HepG2 (cell line): ENCODE results near the gene RNASE13. TPM values are rescaled to one million over a fixed set of nuclear protein-coding genes. Genes with fewer than 3 reads are reported as not detected.

Experiments
- HDAC6 ChIP-seq: fragments of 200-600 bp; sonication (generic); IDR thresholded peaks from 2 replicates; pipeline ENCODE4 v1.7.0; 2017; ENCODE audit warnings: mild to moderate bottlenecking, antibody characterized with exemption, low read length, low read depth
- KLF16 ChIP-seq, 2 experiments: sonication (generic) in 1 of 2; formaldehyde crosslinking in 1 of 2; IDR thresholded peaks; 2 replicates each; pipeline versions ENCODE4 v1.6.1 to v1.8.0; 2016 to 2023; ENCODE audit warnings: missing genetic modification reagents in 2 of 2, missing compliant biosample characterization in 1 of 2
- KMT2A ChIP-seq: sonication (generic); formaldehyde crosslinking; IDR thresholded peaks from 2 replicates; pipeline ENCODE4 v1.4.0; 2020; ENCODE audit warnings: missing genetic modification reagents
- MAF1 ChIP-seq: sonication (generic); formaldehyde crosslinking; IDR thresholded peaks from 2 replicates; pipeline ENCODE4 v1.5.0; 2020; ENCODE audit warnings: missing genetic modification reagents, borderline replicate concordance
- MAZ ChIP-seq, 2 experiments: sonication (generic) in 1 of 2; formaldehyde crosslinking in 1 of 2; IDR thresholded peaks; 2 replicates each; pipeline versions ENCODE4 v1.5.0 to v1.6.1; 2012 to 2020; ENCODE audit warnings: low read depth in 2 of 2, mild to moderate bottlenecking in 2 of 2, borderline replicate concordance in 1 of 2, improper control_type of control experiment in 1 of 2, low read length in 1 of 2, missing genetic modification reagents in 1 of 2, moderate library complexity in 1 of 2
- MXD1 ChIP-seq: sonication (generic); formaldehyde crosslinking; IDR thresholded peaks from 2 replicates; pipeline ENCODE4 v1.4.0; 2020; ENCODE audit warnings: mild to moderate bottlenecking, missing genetic modification reagents
- RBAK ChIP-seq: sonication (generic); formaldehyde crosslinking; IDR thresholded peaks from 2 replicates; pipeline ENCODE4 v1.5.1; 2020; ENCODE audit warnings: mild to moderate bottlenecking, missing genetic modification reagents
- RFXANK ChIP-seq: IDR thresholded peaks from 2 replicates; pipeline ENCODE4 v1.6.1; 2016
- TCF12 ChIP-seq, 2 experiments: fragments of 450-650 bp in 1 of 2; sonication (generic) in 1 of 2; formaldehyde crosslinking in 1 of 2; IDR thresholded peaks; 2 replicates each; pipeline versions ENCODE4 v1.6.1 to v1.8.0; 2017 to 2022; ENCODE audit warnings: antibody characterized with exemption in 1 of 2, mild to moderate bottlenecking in 1 of 2, missing genetic modification reagents in 1 of 2, moderate library complexity in 1 of 2
- U2AF1 ChIP-seq: fragments of 200-400 bp; formaldehyde crosslinking; optimal IDR thresholded peaks from 2 replicates; pipeline ENCODE3; 2017; ENCODE audit warnings: mild to moderate bottlenecking, low read depth, low read length
- ZGPAT ChIP-seq: IDR thresholded peaks from 2 replicates; pipeline ENCODE4 v1.6.1; 2016; ENCODE audit warnings: mild to moderate bottlenecking
- ZKSCAN5 ChIP-seq: sonication (generic); formaldehyde crosslinking; IDR thresholded peaks from 2 replicates; pipeline ENCODE4 v1.5.1; 2020; ENCODE audit warnings: mild to moderate bottlenecking, missing genetic modification reagents
- ZNF225 ChIP-seq: sonication (generic); formaldehyde crosslinking; IDR thresholded peaks from 2 replicates; pipeline ENCODE4 v1.4.0; 2020; ENCODE audit warnings: mild to moderate bottlenecking, missing genetic modification reagents
- ZNF235 ChIP-seq: sonication (generic); formaldehyde crosslinking; IDR thresholded peaks from 2 replicates; pipeline ENCODE4 v1.8.1; 2023; ENCODE audit warnings: mild to moderate bottlenecking, missing genetic modification reagents, borderline replicate concordance
- ZNF292 ChIP-seq: sonication (generic); formaldehyde crosslinking; IDR thresholded peaks from 2 replicates; pipeline ENCODE4 v1.8.1; 2022; ENCODE audit warnings: mild to moderate bottlenecking, low read depth, missing genetic modification reagents, borderline replicate concordance
- ZNF382 ChIP-seq: sonication (generic); formaldehyde crosslinking; IDR thresholded peaks from 2 replicates; pipeline ENCODE4 v1.5.0; 2020; ENCODE audit warnings: missing genetic modification reagents, mild to moderate bottlenecking, borderline replicate concordance
- ZNF451 ChIP-seq: sonication (generic); formaldehyde crosslinking; IDR thresholded peaks from 2 replicates; pipeline ENCODE4 v1.5.0; 2020; ENCODE audit warnings: mild to moderate bottlenecking, missing genetic modification reagents
- ZNF546 ChIP-seq: sonication (generic); formaldehyde crosslinking; conservative IDR thresholded peaks from 2 replicates; pipeline ENCODE4 v1.8.1; 2023; ENCODE audit warnings: mild to moderate bottlenecking, missing genetic modification reagents
- ZNF768 ChIP-seq: sonication (generic); formaldehyde crosslinking; IDR thresholded peaks from 2 replicates; pipeline ENCODE4 v1.4.0; 2020; ENCODE audit warnings: missing genetic modification reagents
- ZNF790 ChIP-seq: sonication (generic); formaldehyde crosslinking; IDR thresholded peaks from 2 replicates; pipeline ENCODE4 v1.8.0; 2022; ENCODE audit warnings: missing genetic modification reagents, mild to moderate bottlenecking, borderline replicate concordance
- ZSCAN25 ChIP-seq: sonication (generic); formaldehyde crosslinking; IDR thresholded peaks from 2 replicates; pipeline ENCODE4 v1.8.0; 2022; ENCODE audit warnings: mild to moderate bottlenecking, missing genetic modification reagents
- polyA plus RNA-seq, 8 experiments: library from polyadenylated mRNA; depleted of rRNA in 3 of 8; stranded (reverse) in 7 of 8; unstranded in 1 of 8; fragments of >200 nt; fragmentation: Illumina TruSeq in 4 of 8; extraction: Trizol in 4 of 8; gene quantifications; 2 replicates each; pipeline versions ENCODE4 v1.2.1 to v1.2.3, GENCODE V29; 2011 to 2016; ENCODE audit warnings: low read depth in 4 of 8, missing spikeins in 1 of 8, mixed read lengths in 1 of 8; ENCODE audit not compliant: insufficient read depth in 1 of 8
- total RNA-seq, 5 experiments: library from RNA; depleted of rRNA; stranded (reverse); fragments of >200 nt; fragmentation: Illumina TruSeq; extraction: Trizol; gene quantifications; 2 replicates each; pipeline ENCODE4 v1.2.3, GENCODE V29; 2016; ENCODE audit warnings: low read depth in 1 of 5
- TF ChIP-seq, protein P1 (sequence below), 2 experiments: IDR thresholded peaks; 2 replicates each; pipeline ENCODE4 v1.6.1; 2011 to 2012; ENCODE audit warnings: low read length in 2 of 2, borderline replicate concordance in 1 of 2, low read depth in 1 of 2, mild to moderate bottlenecking in 1 of 2, moderate library complexity in 1 of 2
- TF ChIP-seq, protein P2 (sequence below): sonication (generic); formaldehyde crosslinking; IDR thresholded peaks from 2 replicates; pipeline ENCODE4 v1.8.1; 2023; ENCODE audit warnings: mild to moderate bottlenecking, missing genetic modification reagents, borderline replicate concordance

RNASE13 gene
- total and polyA plus RNA-seq, 2 of the 13 experiments (the other 11 are each of a cell fraction or from before 2014, with no cell fraction given) = 1.0 TPM; not detected in 1

- TF ChIP-seq ZGPAT (CRISPR knock-in tag) (peak; percentile 87), MAZ (IDR thresholded peaks at IDR 0.05; ENCODE audit: borderline replicate concordance, low read depth, low read length) (no peak), MAZ (CRISPR knock-in tag; IDR thresholded peaks at IDR 0.05; ENCODE audit: low read depth) (peak; percentile 64), KMT2A (CRISPR knock-in tag) (no peak; the same call in 1 of the 2 replicates), RBAK (CRISPR knock-in tag) (no peak), RFXANK (CRISPR knock-in tag) (no peak), ZNF225 (peak; percentile 74), ZNF292 (CRISPR knock-in tag) (peak; percentile 63), ZNF790 (CRISPR knock-in tag) (no peak), MAF1 (CRISPR knock-in tag) (no peak; the same call in 1 of the 2 replicates), ZNF382 (no peak), MXD1 (peak; percentile 87; the same call in 1 of the 2 replicates), ZNF546 (CRISPR knock-in tag) (peak; percentile 93), ZNF768 (CRISPR knock-in tag) (peak; percentile 78; the same call in 1 of the 2 replicates), ZSCAN25 (peak; percentile 68), TCF12 (IDR thresholded peaks at IDR 0.05) (no peak), TCF12 (CRISPR knock-in tag; IDR thresholded peaks at IDR 0.05) (peak; percentile 81), ZNF451 (CRISPR knock-in tag) (peak; percentile 69; the same call in 1 of the 2 replicates), HDAC6 (no peak), ZNF235 (CRISPR knock-in tag) (peak; percentile 95; the same call in 1 of the 2 replicates), ZKSCAN5 (CRISPR knock-in tag) (no peak), U2AF1 (no peak), KLF16 (CRISPR knock-in tag; IDR thresholded peaks at IDR 0.05) (peak in 1 of 2 experiments; percentile 73; a peak in 1 of 4 replicates)
- TF ChIP-seq, protein P1, sequence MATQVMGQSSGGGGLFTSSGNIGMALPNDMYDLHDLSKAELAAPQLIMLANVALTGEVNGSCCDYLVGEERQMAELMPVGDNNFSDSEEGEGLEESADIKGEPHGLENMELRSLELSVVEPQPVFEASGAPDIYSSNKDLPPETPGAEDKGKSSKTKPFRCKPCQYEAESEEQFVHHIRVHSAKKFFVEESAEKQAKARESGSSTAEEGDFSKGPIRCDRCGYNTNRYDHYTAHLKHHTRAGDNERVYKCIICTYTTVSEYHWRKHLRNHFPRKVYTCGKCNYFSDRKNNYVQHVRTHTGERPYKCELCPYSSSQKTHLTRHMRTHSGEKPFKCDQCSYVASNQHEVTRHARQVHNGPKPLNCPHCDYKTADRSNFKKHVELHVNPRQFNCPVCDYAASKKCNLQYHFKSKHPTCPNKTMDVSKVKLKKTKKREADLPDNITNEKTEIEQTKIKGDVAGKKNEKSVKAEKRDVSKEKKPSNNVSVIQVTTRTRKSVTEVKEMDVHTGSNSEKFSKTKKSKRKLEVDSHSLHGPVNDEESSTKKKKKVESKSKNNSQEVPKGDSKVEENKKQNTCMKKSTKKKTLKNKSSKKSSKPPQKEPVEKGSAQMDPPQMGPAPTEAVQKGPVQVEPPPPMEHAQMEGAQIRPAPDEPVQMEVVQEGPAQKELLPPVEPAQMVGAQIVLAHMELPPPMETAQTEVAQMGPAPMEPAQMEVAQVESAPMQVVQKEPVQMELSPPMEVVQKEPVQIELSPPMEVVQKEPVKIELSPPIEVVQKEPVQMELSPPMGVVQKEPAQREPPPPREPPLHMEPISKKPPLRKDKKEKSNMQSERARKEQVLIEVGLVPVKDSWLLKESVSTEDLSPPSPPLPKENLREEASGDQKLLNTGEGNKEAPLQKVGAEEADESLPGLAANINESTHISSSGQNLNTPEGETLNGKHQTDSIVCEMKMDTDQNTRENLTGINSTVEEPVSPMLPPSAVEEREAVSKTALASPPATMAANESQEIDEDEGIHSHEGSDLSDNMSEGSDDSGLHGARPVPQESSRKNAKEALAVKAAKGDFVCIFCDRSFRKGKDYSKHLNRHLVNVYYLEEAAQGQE (IDR thresholded peaks at IDR 0.05; ENCODE audit: borderline replicate concordance in 1 of 2, low read depth in 1 of 2, low read length in 2 of 2) = peak in 1 of 2 experiments; percentile 50; a peak in 1 of 4 replicates
- TF ChIP-seq, protein P2, sequence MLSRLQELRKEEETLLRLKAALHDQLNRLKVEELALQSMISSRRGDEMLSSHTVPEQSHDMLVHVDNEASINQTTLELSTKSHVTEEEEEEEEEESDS (CRISPR knock-in tag) = no peak
These were observed 9.8 kb downstream of the RNASE13 start, which contains the start of gene NDRG2 (continued) for GRCh38 chr14:21024585-21025370.
